GM19397 (cell line): Measurements from ENCODE around the gene CYLD.

Experiments used
- ATAC-seq: cut with Tn5 transposase; IDR thresholded peaks from one replicate; pipeline ENCODE4 v1.9.1; 2021; ENCODE audit warnings: mild to moderate bottlenecking, moderate library complexity; ENCODE audit not compliant: unreplicated experiment

The CYLD gene

GRCh38 chr16:50814541-50814940 is 72.7 kb downstream of the CYLD start:
- no peak for ATAC-seq

GRCh38 chr16:50815382-50815781 is 73.5 kb downstream of the CYLD start:
- ATAC-seq: no peak

GRCh38 chr16:50816901-50817555 is 75.1 kb downstream of the CYLD start:
- no peak for ATAC-seq

- no peak for ATAC-seq
These were observed 76.5 kb downstream of the CYLD start for GRCh38 chr16:50818380-50818779.

GRCh38 chr16:50819706-50820105 is 77.8 kb downstream of the CYLD start:
- no peak for ATAC-seq

- no peak for ATAC-seq
These were observed 78.3 kb downstream of the CYLD start for GRCh38 chr16:50820225-50820624.

GRCh38 chr16:50821586-50821985 is 79.7 kb downstream of the CYLD start:
- ATAC-seq: no peak

- no peak for ATAC-seq
These were observed 80.8 kb downstream of the CYLD start for GRCh38 chr16:50822671-50823070.

GRCh38 chr16:50826797-50827316 is 85.0 kb downstream of the CYLD start:
- no peak for ATAC-seq

GRCh38 chr16:50828164-50828702 is 86.3 kb downstream of the CYLD start:
- ATAC-seq: no peak

- no peak for ATAC-seq
These were observed 88.8 kb downstream of the CYLD start for GRCh38 chr16:50830698-50831097.

- no peak for ATAC-seq
These were observed 89.9 kb downstream of the CYLD start for GRCh38 chr16:50831751-50832150.

- no peak for ATAC-seq
These were observed 92.0 kb downstream of the CYLD start for GRCh38 chr16:50833929-50834328.

GRCh38 chr16:50834701-50835100 is 92.8 kb downstream of the CYLD start:
- no peak for ATAC-seq

GRCh38 chr16:50835358-50836060 is 93.6 kb downstream of the CYLD start:
- ATAC-seq: no peak

- no peak for ATAC-seq
These were observed 94.3 kb downstream of the CYLD start for GRCh38 chr16:50836121-50836621.

- ATAC-seq: no peak
These were observed 95.4 kb downstream of the CYLD start for GRCh38 chr16:50837324-50837723.

GRCh38 chr16:50838165-50838564 is 96.3 kb downstream of the CYLD start:
- no peak for ATAC-seq

GRCh38 chr16:50838885-50839284 is 97.0 kb downstream of the CYLD start:
- no peak for ATAC-seq

- no peak for ATAC-seq
These were observed 97.5 kb downstream of the CYLD start for GRCh38 chr16:50839356-50839755.

- ATAC-seq: no peak
These were observed 98.2 kb downstream of the CYLD start for GRCh38 chr16:50839920-50840729.
